NCI-H69 (cell line): ENCODE data around the gene OR6C70.
"Not testable (repeated sequence)": the region's sequence is repeated elsewhere in the genome, so short reads cannot be mapped to it uniquely, and the experiment has no call there.

Experiments
- DNase-seq: peaks from one replicate; lab custom pipeline; 2025; lab: John Stamatoyannopoulos, UW

Gene OR6C70

GRCh38 chr12:55470088-55470829, at the start of gene OR6C70:
TSS of gene OR6C70 (minus strand) at chr12:55470138. CDS start at chr12:55470138, 0 bp downstream.
- DNase-seq: no peak

- DNase-seq: no peak
Observed at GRCh38 chr12:55516391-55516790, 46.5 kb upstream of the OR6C70 start.

GRCh38 chr12:55515696-55516095, 45.8 kb upstream of the OR6C70 start:
- no peak for DNase-seq

- no peak for DNase-seq
Observed at GRCh38 chr12:55501601-55502000, 31.7 kb upstream of the OR6C70 start.

- no peak for DNase-seq
Observed at GRCh38 chr12:55499810-55500252, 29.9 kb upstream of the OR6C70 start.

GRCh38 chr12:55499231-55499630, 29.3 kb upstream of the OR6C70 start:
- no peak for DNase-seq

- DNase-seq: no peak
Observed at GRCh38 chr12:55495490-55495889, 25.6 kb upstream of the OR6C70 start.

- DNase-seq: no peak
Observed at GRCh38 chr12:55492078-55492477, 22.1 kb upstream of the OR6C70 start, which contains the start of gene OR6C68. TSS of gene OR6C68 (plus strand) at chr12:55492378. CDS start at chr12:55492378, 0 bp downstream.

GRCh38 chr12:55484284-55484683, 14.3 kb upstream of the OR6C70 start:
- not testable (repeated sequence) for DNase-seq

- not testable (repeated sequence) for DNase-seq
Observed at GRCh38 chr12:55479136-55479535, 9.2 kb upstream of the OR6C70 start.

- DNase-seq: no peak
Observed at GRCh38 chr12:55472264-55472663, 2.3 kb upstream of the OR6C70 start.

- DNase-seq: no peak
Observed at GRCh38 chr12:55469291-55469690, 647 bp downstream of the OR6C70 start.

GRCh38 chr12:55467836-55468235, 2.1 kb downstream of the OR6C70 start:
- no peak for DNase-seq

GRCh38 chr12:55464926-55465325, 5.0 kb downstream of the OR6C70 start:
- DNase-seq: not testable (repeated sequence)

GRCh38 chr12:55448825-55449224, 21.1 kb downstream of the OR6C70 start:
- DNase-seq: no peak

- DNase-seq: no peak
Observed at GRCh38 chr12:55446326-55446725, 23.6 kb downstream of the OR6C70 start.

- DNase-seq: no peak
Observed at GRCh38 chr12:55445357-55445756, 24.6 kb downstream of the OR6C70 start.

- no peak for DNase-seq
Observed at GRCh38 chr12:55443776-55444175, 26.2 kb downstream of the OR6C70 start, which contains the start of gene OR6C2. TSS of gene OR6C2 (plus strand) at chr12:55444076. CDS start at chr12:55452214, 8,138 bp downstream.

- not testable (repeated sequence) for DNase-seq
Observed at GRCh38 chr12:55441233-55441632, 28.7 kb downstream of the OR6C70 start.

- DNase-seq: no peak
Observed at GRCh38 chr12:55428331-55429243, 41.4 kb downstream of the OR6C70 start.

GRCh38 chr12:55425954-55426353, 44.0 kb downstream of the OR6C70 start, which contains the start of gene OR6C76:
TSS of gene OR6C76 (plus strand) at chr12:55426254. CDS start at chr12:55426254, 0 bp downstream.
- no peak for DNase-seq

GRCh38 chr12:55420307-55420962, 49.5 kb downstream of the OR6C70 start:
- no peak for DNase-seq
